ENCODE measurements around the gene NDUFA9.

GRCh38 chr12:4610481-4610880 is 38.4 kb upstream of the NDUFA9 start:
- no peak for TF ChIP-seq CTCF (IDR thresholded peaks at IDR 0.05)
- no peak for TF ChIP-seq POLR2A (IDR thresholded peaks at IDR 0.05)

Measured in body of pancreas (tissue), 4 donors.